HepG2 (cell line): Measurements from ENCODE around the gene MEAK7. TPM values are rescaled to one million over a fixed set of nuclear protein-coding genes. Genes with fewer than 3 reads are reported as not detected.

ENCODE experiments used
- ATAC-seq: fragments of 200-7000 bp; cut with Tn5 transposase; 3 replicates; pipeline ENCODE4 v1.9.1; 2020; ENCODE audit warnings: mild to moderate bottlenecking, moderate library complexity
- BruUV-seq: library from RNA; stranded (reverse); fragments of 400-500 nt; replicated peaks from 2 replicates; lab custom pipeline; 2021; lab: Mats Ljungman, UMichigan
- CTCF ChIA-PET: fragments of 300-600 bp; formaldehyde crosslinking; extraction: SDS; loops from one replicate; lab custom pipeline; 2021; ENCODE audit warnings: low total read pairs, inconsistent platforms, low intra/inter-chr PET ratio; lab: Yijun Ruan, JAX
- POLR2A ChIA-PET: fragments of 350-600 bp; sonication (Branson Sonifier 250); formaldehyde crosslinking; loops from one replicate; lab custom pipeline; 2020; ENCODE audit warnings: antibody characterized with exemption, inconsistent platforms; lab: Yijun Ruan, JAX
- DNase-seq: peaks from one replicate; pipeline ENCODE4 v3.0.0-alpha.2; 2015; ENCODE audit warnings: low spot score
- FAIRE-seq: peaks from 3 replicates; lab custom pipeline; 2011; peaks lifted over from hg19 to GRCh38; lab: Jason Lieb, UNC
- H2AFZ ChIP-seq: one replicate; pipeline ENCODE4 v1.6.1; 2011; ENCODE audit warnings: low read length, inconsistent platforms
- H3K27ac ChIP-seq: fragments of 300-600 bp; 3 replicates; pipeline ENCODE4 v1.8.0; 2011; ENCODE audit warnings: mixed run types, mild to moderate bottlenecking, mixed read lengths, low read length, inconsistent platforms; ENCODE audit not compliant: insufficient read depth; ENCODE audit errors: extremely low read length
- H3K27me3 ChIP-seq, 2 experiments: fragments of 200-600 bp in 1 of 2; 2 replicates in 1 of 2; 3 replicates in 1 of 2; pipeline versions ENCODE4 v1.6.0 to v1.8.0; 2011; ENCODE audit warnings: low read length in 2 of 2, mild to moderate bottlenecking in 2 of 2, moderate library complexity in 2 of 2, inconsistent platforms in 1 of 2; ENCODE audit not compliant: insufficient read depth in 2 of 2, control insufficient read depth in 1 of 2
- H3K36me3 ChIP-seq, 2 experiments: fragments of 200-600 bp in 1 of 2; replicated peaks in 1 of 2; 2 replicates in 1 of 2; 3 replicates in 1 of 2; pipeline versions ENCODE4 v1.5.1 to v1.8.0; 2011; ENCODE audit warnings: low read length in 2 of 2, inconsistent platforms in 1 of 2; ENCODE audit not compliant: insufficient read depth in 2 of 2, control insufficient read depth in 1 of 2
- H3K4me1 ChIP-seq: 2 replicates; pipeline ENCODE4 v1.5.1; 2012; ENCODE audit warnings: low read length, inconsistent platforms; ENCODE audit not compliant: insufficient read depth
- H3K4me2 ChIP-seq: 2 replicates; pipeline ENCODE4 v1.6.0; 2011; ENCODE audit warnings: low read depth, low read length, inconsistent platforms
- H3K4me3 ChIP-seq, 3 experiments: fragments of 200-600 bp in 1 of 3; sonication (generic), shearing (Covaris generic) in 1 of 3; replicated peaks in 1 of 3; 2 replicates each; pipeline ENCODE4 v1.5.1; 2011 to 2016; ENCODE audit warnings: low read length in 3 of 3, inconsistent platforms in 2 of 3, low read depth in 2 of 3, mild to moderate bottlenecking in 2 of 3, control low read depth in 1 of 3, mixed read lengths in 1 of 3; ENCODE audit not compliant: insufficient read depth in 1 of 3
- H3K79me2 ChIP-seq: one replicate; pipeline ENCODE4 v1.6.1; 2011; ENCODE audit warnings: low read length, inconsistent platforms; ENCODE audit not compliant: insufficient read depth
- H3K9ac ChIP-seq: 2 replicates; pipeline ENCODE4 v1.6.0; 2011; ENCODE audit warnings: mild to moderate bottlenecking, low read depth, low read length, inconsistent platforms; ENCODE audit not compliant: insufficient read depth
- H3K9me3 ChIP-seq: 2 replicates; pipeline ENCODE4 v1.5.1; 2012; ENCODE audit warnings: mild to moderate bottlenecking, low read length
- H4K20me1 ChIP-seq: 2 replicates; pipeline ENCODE4 v1.6.0; 2011; ENCODE audit warnings: inconsistent platforms, mild to moderate bottlenecking, low read length, moderate library complexity; ENCODE audit not compliant: insufficient read depth
- HOXA9 ChIP-seq: sonication (generic); formaldehyde crosslinking; IDR thresholded peaks from 2 replicates; pipeline ENCODE4 v1.8.1; 2022; ENCODE audit warnings: missing genetic modification reagents, mild to moderate bottlenecking, moderate library complexity, borderline replicate concordance
- KAT8 ChIP-seq: IDR thresholded peaks from 2 replicates; pipeline ENCODE4 v1.6.1; 2016; ENCODE audit warnings: missing genetic modification reagents, missing compliant biosample characterization
- MAFF ChIP-seq: IDR thresholded peaks from 2 replicates; pipeline ENCODE4 v1.6.1; 2011; ENCODE audit warnings: low read depth, low read length, improper control_type of control experiment
- MAFK ChIP-seq, 2 experiments: IDR thresholded peaks in 1 of 2; conservative IDR thresholded peaks in 1 of 2; 2 replicates each; pipeline ENCODE4 v1.6.1; 2011; ENCODE audit warnings: improper control_type of control experiment in 2 of 2, low read length in 2 of 2
- TRIM24 ChIP-seq: sonication (generic); formaldehyde crosslinking; IDR thresholded peaks from 2 replicates; pipeline ENCODE4 v1.8.0; 2022; ENCODE audit warnings: mild to moderate bottlenecking, missing genetic modification reagents
- ZNF569 ChIP-seq: sonication (generic); formaldehyde crosslinking; IDR thresholded peaks from 2 replicates; pipeline ENCODE4 v1.5.0; 2020; ENCODE audit warnings: mild to moderate bottlenecking, missing genetic modification reagents, moderate library complexity, borderline replicate concordance
- ZNF597 ChIP-seq: sonication (generic); formaldehyde crosslinking; IDR thresholded peaks from 2 replicates; pipeline ENCODE4 v1.5.0; 2020; ENCODE audit warnings: missing genetic modification reagents
- whole genome bisulfite sequencing: methylation state at CpG from one replicate; pipeline ENCODE4 v1.1.6; 2017; ENCODE audit warnings: low lambda C conversion rate; 5-methylcytosine and 5-hydroxymethylcytosine counted together
- in situ Hi-C: cut with HindIII; loops from 2 replicates; pipeline ENCODE4 v1.10.0; 2017; ENCODE audit warnings: low pct_unique_long_range_greater_than_20kb; ENCODE audit not compliant: extremely low pct_ligation_motif_present
- intact Hi-C: fragments of 100-400 bp; cut with micrococcal nuclease; formaldehyde crosslinking; loops from one replicate; pipeline ENCODE4 v1.10.0; 2022; ENCODE audit not compliant: unreplicated experiment
- polyA plus RNA-seq, 8 experiments: library from polyadenylated mRNA; depleted of rRNA in 3 of 8; stranded (reverse) in 7 of 8; unstranded in 1 of 8; fragments of >200 nt; fragmentation: Illumina TruSeq in 4 of 8; extraction: Trizol in 4 of 8; gene quantifications; 2 replicates each; pipeline versions ENCODE4 v1.2.1 to v1.2.3, GENCODE V29; 2011 to 2016; ENCODE audit warnings: low read depth in 4 of 8, missing spikeins in 1 of 8, mixed read lengths in 1 of 8; ENCODE audit not compliant: insufficient read depth in 1 of 8
- total RNA-seq, 5 experiments: library from RNA; depleted of rRNA; stranded (reverse); fragments of >200 nt; fragmentation: Illumina TruSeq; extraction: Trizol; gene quantifications; 2 replicates each; pipeline ENCODE4 v1.2.3, GENCODE V29; 2016; ENCODE audit warnings: low read depth in 1 of 5

The MEAK7 gene
- total and polyA plus RNA-seq, 2 of the 13 experiments (the other 11 are each of a cell fraction or from before 2014, with no cell fraction given) = 11.8 to 14.7 TPM

DNA sequence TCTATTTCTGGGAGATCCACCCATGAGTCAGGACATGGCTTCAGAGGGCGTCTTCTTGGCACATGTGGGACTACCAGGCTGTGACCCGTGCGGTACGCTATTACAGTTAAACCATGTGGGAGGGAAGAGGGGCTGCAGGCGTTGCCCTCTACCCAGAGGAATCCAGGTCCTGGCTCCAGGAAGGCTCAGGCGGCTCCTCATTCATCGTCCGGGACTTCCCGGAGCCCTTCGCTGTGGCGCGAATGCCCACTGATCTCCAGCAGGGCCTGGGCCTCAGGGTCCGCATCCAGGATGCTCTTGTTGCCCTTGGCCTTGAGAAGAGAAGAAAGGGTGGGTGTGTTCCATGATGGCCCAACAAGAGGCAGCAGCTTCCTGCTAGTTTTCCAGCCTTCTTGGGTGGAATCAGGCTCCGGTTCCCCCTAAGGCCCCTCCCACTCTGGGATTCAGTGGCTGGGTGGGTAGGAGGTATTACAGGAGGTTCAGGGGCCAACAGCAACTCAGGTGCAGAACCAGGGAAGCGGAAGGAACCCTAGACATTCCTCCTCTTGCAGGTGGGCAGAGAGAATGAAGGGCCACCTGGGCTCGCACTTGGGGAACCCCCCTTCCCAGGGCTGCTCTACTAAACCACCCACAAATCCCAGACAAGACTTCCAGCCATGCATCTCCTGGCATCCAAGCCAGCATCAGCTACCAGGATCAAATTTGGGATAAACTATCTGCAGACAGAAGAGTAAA, 24.6 kb downstream of the MEAK7 start (continued):
- TF ChIP-seq ZNF569 (no peak), KAT8 (CRISPR knock-in tag) (no peak)

- H3K27me3 ChIP-seq = no peaks in the 10 kb centered on the region
- intact Hi-C loops = no loop called here
- H3K79me2 ChIP-seq = no peaks in the 10 kb centered on the region
Measured at GRCh38 chr16:84478172-84478947, 26.1 kb downstream of the MEAK7 start.

More at GRCh38 chr16:84478172-84478947, 26.1 kb downstream of the MEAK7 start:
- no peak overlapping the region for H2AFZ ChIP-seq
- ChIA-PET CTCF (no interaction called here), POLR2A (no interaction called here)
- ATAC-seq (no peak), FAIRE-seq (no peak)
- 81% methylated on average over 13 of the region's 13 CpGs for WGBS
- TSS peak; percentile 26 for BruUV-seq
- TF ChIP-seq ZNF597 (CRISPR knock-in tag) (no peak), MAFF (peak; percentile 50; the same call in 1 of the 2 replicates), HOXA9 (CRISPR knock-in tag) (no peak), MAFK (conservative IDR thresholded peaks at IDR 0.05 in 1 of 2, IDR thresholded peaks at IDR 0.05 in 1 of 2; ENCODE audit: low read length in 2 of 2) (peak; percentile 55 to 71), TRIM24 (CRISPR knock-in tag) (no peak)
- TF ChIP-seq, all 625 proteins: peak for 2
- H4K20me1 ChIP-seq = no peaks in the 10 kb centered on the region
- H3K27ac ChIP-seq = no peak overlapping the region
- H3K9ac ChIP-seq = no peak overlapping the region
- peaks cover 2 to 7% of the 10 kb centered on the region in 2 experiments; a peak in 3 of 5 replicates for H3K36me3 ChIP-seq
- H3K4me2 ChIP-seq = no peak overlapping the region
- H3K4me1 ChIP-seq = peaks cover 10% of the 10 kb centered on the region; the same call in 1 of the 2 replicates
- H3K9me3 ChIP-seq = no peaks in the 10 kb centered on the region
- no peak overlapping the region for H3K4me3 ChIP-seq
- in situ Hi-C loops = no loop called here
- no peak for DNase-seq
